Endothelial cell of umbilical vein (primary cell): Measurements from ENCODE around the gene LYRM4. TPM values are rescaled to one million over a fixed set of nuclear protein-coding genes. Genes with fewer than 3 reads are reported as not detected.
"Not testable (repeated sequence)": the region's sequence is repeated elsewhere in the genome, so short reads cannot be mapped to it uniquely, and the experiment has no call there.

ENCODE experiments used
- BruUV-seq: library from RNA; stranded (reverse); fragments of 400-500 nt; replicated peaks from 2 replicates; lab custom pipeline; 2021; lab: Mats Ljungman, UMichigan
- CTCF ChIA-PET: fragments of 300-600, 350-600 bp; sonication (Branson Sonifier 250); formaldehyde crosslinking; loops from one replicate; lab custom pipeline; 2021; ENCODE audit warnings: antibody characterized with exemption, inconsistent platforms; lab: Charles Lee
- POLR2A ChIA-PET: fragments of 300-600, 350-600 bp; sonication (Branson Sonifier 250); formaldehyde crosslinking; loops from one replicate; lab custom pipeline; 2021; ENCODE audit warnings: antibody characterized with exemption, inconsistent platforms; lab: Charles Lee
- DNase-seq: peaks from one replicate; pipeline ENCODE4 v3.0.0-alpha.2; 2011; ENCODE audit warnings: low read depth, low spot score
- FAIRE-seq: peaks from 2 replicates; lab custom pipeline; 2011; peaks lifted over from hg19 to GRCh38; lab: Jason Lieb, UNC
- H2AFZ ChIP-seq: 2 replicates; pipeline ENCODE4 v1.6.0; 2012; ENCODE audit warnings: low read depth, low read length, control low read depth, inconsistent platforms
- H3K27ac ChIP-seq: 2 replicates; pipeline ENCODE4 v1.5.1; 2011; ENCODE audit warnings: low read depth, mild to moderate bottlenecking, control low read depth, low read length, moderate library complexity; ENCODE audit not compliant: insufficient read depth
- H3K27me3 ChIP-seq, 2 experiments: 2 replicates each; pipeline versions ENCODE4 v1.6.0 to v1.6.1; 2011; ENCODE audit warnings: low read length in 2 of 2, mixed read lengths in 1 of 2; ENCODE audit not compliant: control insufficient read depth in 2 of 2, insufficient read depth in 2 of 2
- H3K36me3 ChIP-seq, 2 experiments: 2 replicates in 1 of 2; 3 replicates in 1 of 2; pipeline ENCODE4 v1.5.1; 2011; ENCODE audit warnings: low read length in 2 of 2, mild to moderate bottlenecking in 1 of 2, moderate library complexity in 1 of 2; ENCODE audit not compliant: control insufficient read depth in 2 of 2, insufficient read depth in 2 of 2; ENCODE audit errors: extremely low read depth in 1 of 2
- H3K4me1 ChIP-seq: 3 replicates; pipeline ENCODE4 v1.5.1; 2011; ENCODE audit warnings: mild to moderate bottlenecking, low read length; ENCODE audit not compliant: control insufficient read depth, insufficient read depth; ENCODE audit errors: extremely low read depth
- H3K4me2 ChIP-seq: 2 replicates; pipeline ENCODE4 v1.6.1; 2011; ENCODE audit warnings: low read length, control low read depth, mixed read lengths; ENCODE audit not compliant: insufficient read depth
- H3K4me3 ChIP-seq, 3 experiments: fragments of 200-600 bp in 1 of 3; sonication (generic), shearing (Covaris generic) in 1 of 3; replicated peaks in 1 of 3; 2 replicates each; pipeline ENCODE4 v1.5.1; 2011 to 2016; ENCODE audit warnings: control low read depth in 3 of 3, low read length in 3 of 3, mild to moderate bottlenecking in 2 of 3, inconsistent platforms in 1 of 3, low read depth in 1 of 3, moderate library complexity in 1 of 3; ENCODE audit not compliant: insufficient read depth in 1 of 3
- H3K79me2 ChIP-seq: 2 replicates; pipeline ENCODE4 v1.6.0; 2012; ENCODE audit warnings: low read length, inconsistent platforms; ENCODE audit not compliant: control insufficient read depth, insufficient read depth
- H3K9ac ChIP-seq: replicated peaks from 2 replicates; pipeline ENCODE3; 2011; ENCODE audit warnings: low read length, control low read depth; ENCODE audit not compliant: insufficient read depth; ENCODE audit errors: extremely low read depth
- H3K9me1 ChIP-seq: replicated peaks from 3 replicates; pipeline ENCODE4 v1.6.0; 2011; ENCODE audit warnings: mild to moderate bottlenecking, low read length; ENCODE audit not compliant: control insufficient read depth, insufficient read depth; ENCODE audit errors: extremely low read depth
- H3K9me3 ChIP-seq: replicated peaks from 2 replicates; pipeline ENCODE4 v1.5.1; 2012; ENCODE audit warnings: low read length, inconsistent platforms; ENCODE audit not compliant: control insufficient read depth, insufficient read depth
- H4K20me1 ChIP-seq: replicated peaks from 2 replicates; pipeline ENCODE3; 2011; ENCODE audit warnings: mild to moderate bottlenecking, low read length; ENCODE audit not compliant: control insufficient read depth, insufficient read depth; ENCODE audit errors: extremely low read depth
- CTCF ChIP-seq, 2 donors: IDR thresholded peaks; 1 replicate in 1 of 2; 2 replicates in 1 of 2; pipeline ENCODE4 v1.5.1; 2011; ENCODE audit warnings: low read length in 2 of 2, mild to moderate bottlenecking in 2 of 2, moderate library complexity in 2 of 2, control low read depth in 1 of 2, inconsistent platforms in 1 of 2, low read depth in 1 of 2; ENCODE audit not compliant: insufficient read depth in 1 of 2; ENCODE audit errors: extremely low read depth in 1 of 2
- EZH2 ChIP-seq: IDR thresholded peaks from 2 replicates; pipeline ENCODE4 v1.6.1; 2012; ENCODE audit warnings: borderline replicate concordance, low read depth, mild to moderate bottlenecking, moderate library complexity, low read length, inconsistent platforms; ENCODE audit not compliant: severe bottlenecking
- FOS ChIP-seq: IDR thresholded peaks from 2 replicates; pipeline ENCODE4 v1.6.1; 2011; ENCODE audit warnings: mild to moderate bottlenecking, low read length, moderate library complexity, borderline replicate concordance; ENCODE audit not compliant: insufficient read depth
- GATA2 ChIP-seq: IDR thresholded peaks from 2 replicates; pipeline ENCODE4 v1.7.0; 2011; ENCODE audit warnings: low read depth, mild to moderate bottlenecking, moderate library complexity, mixed read lengths, low read length; ENCODE audit not compliant: insufficient read length, insufficient read depth
- JUN ChIP-seq: IDR thresholded peaks from 2 replicates; pipeline ENCODE4 v1.6.1; 2011; ENCODE audit warnings: borderline replicate concordance, low read depth; ENCODE audit not compliant: insufficient read length, insufficient read depth
- MAX ChIP-seq: IDR thresholded peaks from 2 replicates; pipeline ENCODE4 v1.6.1; 2011; ENCODE audit not compliant: insufficient read depth, insufficient read length
- MYC ChIP-seq: IDR thresholded peaks from one replicate; pipeline ENCODE4 v1.6.1; 2011; ENCODE audit warnings: mild to moderate bottlenecking, low read depth, low read length
- POLR2A ChIP-seq: IDR thresholded peaks from 2 replicates; pipeline ENCODE4 v1.6.1; 2012; ENCODE audit warnings: low read depth, mild to moderate bottlenecking, control low read depth, low read length
- POLR2AphosphoS5 ChIP-seq: IDR thresholded peaks from 2 replicates; pipeline ENCODE4 v1.6.1; 2012; ENCODE audit warnings: low read depth, mild to moderate bottlenecking, control low read depth, low read length, moderate library complexity; ENCODE audit not compliant: insufficient read depth
- dilution Hi-C: fragments of 300-500 bp; cut with MboI; formaldehyde crosslinking; loops from one replicate; pipeline ENCODE4 v1.15.0; 2019; ENCODE audit warnings: low sequenced_read_pairs; ENCODE audit not compliant: extremely low pct_ligation_motif_present
- intact Hi-C: fragments of 100-400 bp; cut with micrococcal nuclease; formaldehyde crosslinking; loops from one replicate; pipeline ENCODE4 v1.10.0; 2022
- polyA plus RNA-seq, 4 experiments: library from polyadenylated mRNA; depleted of rRNA in 3 of 4; stranded (reverse) in 3 of 4; unstranded in 1 of 4; fragments of >200 nt; gene quantifications; 2 replicates each; pipeline versions ENCODE4 v1.2.1 to v1.2.3, GENCODE V29; 2011 to 2012; ENCODE audit warnings: missing spikeins in 1 of 4
- total RNA-seq: library from RNA; stranded (reverse); gene quantifications from 2 replicates; pipeline ENCODE4 v1.2.3, GENCODE V29; 2021

Gene LYRM4
- total and polyA plus RNA-seq, 2 donors (not counting 3 experiments of a cell fraction or from before 2014, with no cell fraction given) = 39.5 to 44.0 TPM

- ChIA-PET CTCF (no interaction called here), POLR2A (no interaction called here)
- no peak for FAIRE-seq
Measured at GRCh38 chr6:5061152-5061551, 199.6 kb downstream of the LYRM4 start.

GRCh38 chr6:5060439-5060838 lies 200.3 kb downstream of the LYRM4 start:
- H3K79me2 ChIP-seq, H3K4me2 ChIP-seq, intact Hi-C loops, H3K9ac ChIP-seq, POLR2A ChIA-PET, H2AFZ ChIP-seq, H4K20me1 ChIP-seq, H3K4me1 ChIP-seq, H3K9me3 ChIP-seq, CTCF ChIA-PET, H3K27ac ChIP-seq, H3K9me1 ChIP-seq, BruUV-seq, DNase-seq, dilution Hi-C loops, H3K4me3 ChIP-seq, FAIRE-seq, H3K36me3 ChIP-seq, H3K27me3 ChIP-seq: not testable (repeated sequence)

More at GRCh38 chr6:5061152-5061551, 199.6 kb downstream of the LYRM4 start:
- Histone ChIP-seq H3K27me3 (peaks cover 0 to 3% of the 10 kb centered on the region in 2 experiments), H3K9me1 (no peaks in the 10 kb centered on the region), H3K9ac (no peak overlapping the region), H3K4me2 (no peak overlapping the region), H3K27ac (no peak overlapping the region), H2AFZ (no peak overlapping the region), H3K9me3 (no peaks in the 10 kb centered on the region), H3K4me1 (no peaks in the 10 kb centered on the region), H3K36me3 (no peaks in the 10 kb centered on the region), H3K79me2 (no peaks in the 10 kb centered on the region), H4K20me1 (no peaks in the 10 kb centered on the region), H3K4me3 (no peak overlapping the region)
- BruUV-seq = no TSS peak
- dilution Hi-C loops = no loop called here
- intact Hi-C loops = no loop called here
- no peak for DNase-seq
- TF ChIP-seq GATA2 (no peak), MYC (no peak), CTCF (IDR thresholded peaks at IDR 0.05; ENCODE audit: extremely low read depth in 1 of 2, insufficient read depth in 1 of 2, low read depth in 1 of 2, low read length in 2 of 2) (no peak), POLR2A (no peak), EZH2 (no peak), POLR2AphosphoS5 (no peak), FOS (no peak), JUN (no peak), MAX (no peak)
